ENCODE data around the gene MACROH2A1.

The MACROH2A1 gene

DNA sequence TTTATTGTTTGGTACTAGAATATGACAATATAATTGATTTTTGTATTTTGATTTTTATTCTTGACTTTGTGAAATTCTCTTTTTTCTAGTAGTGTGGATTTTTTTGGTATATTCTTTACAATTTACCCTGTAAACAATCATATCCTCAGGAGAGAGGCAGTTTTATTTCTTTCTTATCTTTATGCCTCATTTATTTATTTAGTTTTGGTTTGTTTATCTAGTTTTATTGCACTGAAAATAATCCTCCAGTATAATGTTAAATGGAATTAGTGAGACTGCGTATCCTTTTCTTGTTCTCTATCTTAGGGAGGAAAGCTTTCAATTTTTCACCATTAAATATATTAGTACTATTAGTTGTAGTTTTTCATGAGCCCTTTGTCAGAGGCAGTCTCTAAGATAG lies 109.4 kb downstream of the MACROH2A1 start:
- DNase-seq (ENCODE audit: low read depth in 2 of 2): no peak

DNA sequence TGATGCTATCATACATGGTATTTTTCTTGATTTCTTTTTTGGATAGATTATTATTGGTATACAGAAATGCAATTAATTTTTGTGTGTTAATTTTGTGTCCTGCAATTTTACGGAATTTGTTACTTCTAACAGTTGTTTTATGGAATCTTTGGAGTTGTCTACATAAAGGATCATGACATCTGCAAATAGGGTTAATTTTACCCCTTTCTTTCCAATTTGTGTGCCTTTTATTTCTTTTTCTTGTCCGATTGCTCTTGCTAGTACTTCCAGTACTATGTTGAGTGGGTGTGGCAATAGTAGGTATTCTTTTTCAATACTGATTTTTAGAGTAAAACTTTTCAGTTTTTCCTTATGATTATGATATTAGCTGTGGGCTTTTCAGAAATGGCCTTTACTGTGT lies 111.5 kb downstream of the MACROH2A1 start:
- no peak for DNase-seq (ENCODE audit: low read depth in 2 of 2)

All from stimulated activated CD4-positive, alpha-beta T cell treated with anti-CD3 and anti-CD28 coated beads, Interleukin-12 subunit alpha, Interleukin-12 subunit beta, amount 100 ng/mL, for 24 hours (primary cell).